Endothelial cell of umbilical vein (primary cell): ENCODE data around the gene LRRC8C. TPM values are rescaled to one million over a fixed set of nuclear protein-coding genes. Genes with fewer than 3 reads are reported as not detected.
A peak's percentile ranks its signal among the peaks of the same experiment; 100 is the strongest.

Experiments
- BruUV-seq: library from RNA; stranded (reverse); fragments of 400-500 nt; replicated peaks from 2 replicates; lab custom pipeline; 2021; lab: Mats Ljungman, UMichigan
- CTCF ChIA-PET: fragments of 300-600, 350-600 bp; sonication (Branson Sonifier 250); formaldehyde crosslinking; loops from one replicate; lab custom pipeline; 2021; ENCODE audit warnings: antibody characterized with exemption, inconsistent platforms; lab: Charles Lee
- POLR2A ChIA-PET: fragments of 300-600, 350-600 bp; sonication (Branson Sonifier 250); formaldehyde crosslinking; loops from one replicate; lab custom pipeline; 2021; ENCODE audit warnings: antibody characterized with exemption, inconsistent platforms; lab: Charles Lee
- DNase-seq: peaks from one replicate; pipeline ENCODE4 v3.0.0-alpha.2; 2011; ENCODE audit warnings: low read depth, low spot score
- FAIRE-seq: peaks from 2 replicates; lab custom pipeline; 2011; peaks lifted over from hg19 to GRCh38; lab: Jason Lieb, UNC
- H2AFZ ChIP-seq: 2 replicates; pipeline ENCODE4 v1.6.0; 2012; ENCODE audit warnings: low read depth, low read length, control low read depth, inconsistent platforms
- H3K27ac ChIP-seq: 2 replicates; pipeline ENCODE4 v1.5.1; 2011; ENCODE audit warnings: low read depth, mild to moderate bottlenecking, control low read depth, low read length, moderate library complexity; ENCODE audit not compliant: insufficient read depth
- H3K27me3 ChIP-seq, 2 experiments: 2 replicates each; pipeline versions ENCODE4 v1.6.0 to v1.6.1; 2011; ENCODE audit warnings: low read length in 2 of 2, mixed read lengths in 1 of 2; ENCODE audit not compliant: control insufficient read depth in 2 of 2, insufficient read depth in 2 of 2
- H3K36me3 ChIP-seq, 2 experiments: 2 replicates in 1 of 2; 3 replicates in 1 of 2; pipeline ENCODE4 v1.5.1; 2011; ENCODE audit warnings: low read length in 2 of 2, mild to moderate bottlenecking in 1 of 2, moderate library complexity in 1 of 2; ENCODE audit not compliant: control insufficient read depth in 2 of 2, insufficient read depth in 2 of 2; ENCODE audit errors: extremely low read depth in 1 of 2
- H3K4me1 ChIP-seq: 3 replicates; pipeline ENCODE4 v1.5.1; 2011; ENCODE audit warnings: mild to moderate bottlenecking, low read length; ENCODE audit not compliant: control insufficient read depth, insufficient read depth; ENCODE audit errors: extremely low read depth
- H3K4me2 ChIP-seq: 2 replicates; pipeline ENCODE4 v1.6.1; 2011; ENCODE audit warnings: low read length, control low read depth, mixed read lengths; ENCODE audit not compliant: insufficient read depth
- H3K4me3 ChIP-seq, 3 experiments: fragments of 200-600 bp in 1 of 3; sonication (generic), shearing (Covaris generic) in 1 of 3; replicated peaks in 1 of 3; 2 replicates each; pipeline ENCODE4 v1.5.1; 2011 to 2016; ENCODE audit warnings: control low read depth in 3 of 3, low read length in 3 of 3, mild to moderate bottlenecking in 2 of 3, inconsistent platforms in 1 of 3, low read depth in 1 of 3, moderate library complexity in 1 of 3; ENCODE audit not compliant: insufficient read depth in 1 of 3
- H3K79me2 ChIP-seq: 2 replicates; pipeline ENCODE4 v1.6.0; 2012; ENCODE audit warnings: low read length, inconsistent platforms; ENCODE audit not compliant: control insufficient read depth, insufficient read depth
- H3K9ac ChIP-seq: replicated peaks from 2 replicates; pipeline ENCODE3; 2011; ENCODE audit warnings: low read length, control low read depth; ENCODE audit not compliant: insufficient read depth; ENCODE audit errors: extremely low read depth
- H3K9me1 ChIP-seq: replicated peaks from 3 replicates; pipeline ENCODE4 v1.6.0; 2011; ENCODE audit warnings: mild to moderate bottlenecking, low read length; ENCODE audit not compliant: control insufficient read depth, insufficient read depth; ENCODE audit errors: extremely low read depth
- H3K9me3 ChIP-seq: replicated peaks from 2 replicates; pipeline ENCODE4 v1.5.1; 2012; ENCODE audit warnings: low read length, inconsistent platforms; ENCODE audit not compliant: control insufficient read depth, insufficient read depth
- H4K20me1 ChIP-seq: replicated peaks from 2 replicates; pipeline ENCODE3; 2011; ENCODE audit warnings: mild to moderate bottlenecking, low read length; ENCODE audit not compliant: control insufficient read depth, insufficient read depth; ENCODE audit errors: extremely low read depth
- CTCF ChIP-seq, 2 donors: IDR thresholded peaks; 1 replicate in 1 of 2; 2 replicates in 1 of 2; pipeline ENCODE4 v1.5.1; 2011; ENCODE audit warnings: low read length in 2 of 2, mild to moderate bottlenecking in 2 of 2, moderate library complexity in 2 of 2, control low read depth in 1 of 2, inconsistent platforms in 1 of 2, low read depth in 1 of 2; ENCODE audit not compliant: insufficient read depth in 1 of 2; ENCODE audit errors: extremely low read depth in 1 of 2
- EZH2 ChIP-seq: IDR thresholded peaks from 2 replicates; pipeline ENCODE4 v1.6.1; 2012; ENCODE audit warnings: borderline replicate concordance, low read depth, mild to moderate bottlenecking, moderate library complexity, low read length, inconsistent platforms; ENCODE audit not compliant: severe bottlenecking
- FOS ChIP-seq: IDR thresholded peaks from 2 replicates; pipeline ENCODE4 v1.6.1; 2011; ENCODE audit warnings: mild to moderate bottlenecking, low read length, moderate library complexity, borderline replicate concordance; ENCODE audit not compliant: insufficient read depth
- GATA2 ChIP-seq: IDR thresholded peaks from 2 replicates; pipeline ENCODE4 v1.7.0; 2011; ENCODE audit warnings: low read depth, mild to moderate bottlenecking, moderate library complexity, mixed read lengths, low read length; ENCODE audit not compliant: insufficient read length, insufficient read depth
- JUN ChIP-seq: IDR thresholded peaks from 2 replicates; pipeline ENCODE4 v1.6.1; 2011; ENCODE audit warnings: borderline replicate concordance, low read depth; ENCODE audit not compliant: insufficient read length, insufficient read depth
- MAX ChIP-seq: IDR thresholded peaks from 2 replicates; pipeline ENCODE4 v1.6.1; 2011; ENCODE audit not compliant: insufficient read depth, insufficient read length
- MYC ChIP-seq: IDR thresholded peaks from one replicate; pipeline ENCODE4 v1.6.1; 2011; ENCODE audit warnings: mild to moderate bottlenecking, low read depth, low read length
- POLR2A ChIP-seq: IDR thresholded peaks from 2 replicates; pipeline ENCODE4 v1.6.1; 2012; ENCODE audit warnings: low read depth, mild to moderate bottlenecking, control low read depth, low read length
- POLR2AphosphoS5 ChIP-seq: IDR thresholded peaks from 2 replicates; pipeline ENCODE4 v1.6.1; 2012; ENCODE audit warnings: low read depth, mild to moderate bottlenecking, control low read depth, low read length, moderate library complexity; ENCODE audit not compliant: insufficient read depth
- dilution Hi-C: fragments of 300-500 bp; cut with MboI; formaldehyde crosslinking; loops from one replicate; pipeline ENCODE4 v1.15.0; 2019; ENCODE audit warnings: low sequenced_read_pairs; ENCODE audit not compliant: extremely low pct_ligation_motif_present
- intact Hi-C: fragments of 100-400 bp; cut with micrococcal nuclease; formaldehyde crosslinking; loops from one replicate; pipeline ENCODE4 v1.10.0; 2022
- polyA plus RNA-seq, 4 experiments: library from polyadenylated mRNA; depleted of rRNA in 3 of 4; stranded (reverse) in 3 of 4; unstranded in 1 of 4; fragments of >200 nt; gene quantifications; 2 replicates each; pipeline versions ENCODE4 v1.2.1 to v1.2.3, GENCODE V29; 2011 to 2012; ENCODE audit warnings: missing spikeins in 1 of 4
- total RNA-seq: library from RNA; stranded (reverse); gene quantifications from 2 replicates; pipeline ENCODE4 v1.2.3, GENCODE V29; 2021

The LRRC8C gene
- total and polyA plus RNA-seq, 2 donors (not counting 3 experiments of a cell fraction or from before 2014, with no cell fraction given): 33.6 to 51.5 TPM

GRCh38 chr1:89698624-89699023 lies 65.7 kb downstream of the LRRC8C start:
- Histone ChIP-seq H3K9me3 (no peaks in the 10 kb centered on the region), H3K9ac (peak overlapping the region; percentile 37), H3K9me1 (no peaks in the 10 kb centered on the region), H3K27ac (peak overlapping the region; percentile 54), H3K4me3 (no peak overlapping the region), H3K27me3 (no peaks in the 10 kb centered on the region), H3K79me2 (peaks cover 40% of the 10 kb centered on the region), H4K20me1 (no peaks in the 10 kb centered on the region), H3K4me2 (peak overlapping the region; percentile 76), H3K36me3 (peaks cover 0 to 7% of the 10 kb centered on the region in 2 experiments), H3K4me1 (peaks cover 60% of the 10 kb centered on the region), H2AFZ (no peak overlapping the region)
- no TSS peak for BruUV-seq
- intact Hi-C loops (loop anchor here (1.0 kb wide), 1 partner anchor 12 kb away; no protein-coding TSS in a partner anchor), dilution Hi-C loops (no loop called here)
- POLR2A ChIA-PET: interaction anchor here (0.6 kb wide), 1 partner anchor 11 kb away, joined by 3 read pairs; no protein-coding TSS in a partner anchor
- no peak for TF ChIP-seq MAX
- no peak for TF ChIP-seq FOS
- TF ChIP-seq EZH2: no peak
- TF ChIP-seq POLR2A: no peak
- TF ChIP-seq MYC: no peak
- TF ChIP-seq GATA2: no peak
- no peak for TF ChIP-seq POLR2AphosphoS5
- no peak for TF ChIP-seq CTCF (IDR thresholded peaks at IDR 0.05; ENCODE audit: extremely low read depth in 1 of 2, insufficient read depth in 1 of 2, low read depth in 1 of 2, low read length in 2 of 2)
- no peak for TF ChIP-seq JUN
- CTCF ChIA-PET: interaction anchor here (1.2 to 2.5 kb wide), 3 partner anchors 12 to 66 kb away, joined by 5 to 16 read pairs (median 6); partner anchors contain the start of gene LRRC8C
- peak; percentile 85 for DNase-seq
- peak; percentile 77 for FAIRE-seq
